GM19395 (cell line): ENCODE results near the gene RNF217.
"Not testable (repeated sequence)": the region's sequence is repeated elsewhere in the genome, so short reads cannot be mapped to it uniquely, and the experiment has no call there.

Experiments
- ATAC-seq: cut with Tn5 transposase; IDR thresholded peaks from one replicate; pipeline ENCODE4 v1.9.1; 2021; ENCODE audit warnings: mild to moderate bottlenecking, moderate library complexity; ENCODE audit not compliant: unreplicated experiment

RNF217 gene

DNA sequence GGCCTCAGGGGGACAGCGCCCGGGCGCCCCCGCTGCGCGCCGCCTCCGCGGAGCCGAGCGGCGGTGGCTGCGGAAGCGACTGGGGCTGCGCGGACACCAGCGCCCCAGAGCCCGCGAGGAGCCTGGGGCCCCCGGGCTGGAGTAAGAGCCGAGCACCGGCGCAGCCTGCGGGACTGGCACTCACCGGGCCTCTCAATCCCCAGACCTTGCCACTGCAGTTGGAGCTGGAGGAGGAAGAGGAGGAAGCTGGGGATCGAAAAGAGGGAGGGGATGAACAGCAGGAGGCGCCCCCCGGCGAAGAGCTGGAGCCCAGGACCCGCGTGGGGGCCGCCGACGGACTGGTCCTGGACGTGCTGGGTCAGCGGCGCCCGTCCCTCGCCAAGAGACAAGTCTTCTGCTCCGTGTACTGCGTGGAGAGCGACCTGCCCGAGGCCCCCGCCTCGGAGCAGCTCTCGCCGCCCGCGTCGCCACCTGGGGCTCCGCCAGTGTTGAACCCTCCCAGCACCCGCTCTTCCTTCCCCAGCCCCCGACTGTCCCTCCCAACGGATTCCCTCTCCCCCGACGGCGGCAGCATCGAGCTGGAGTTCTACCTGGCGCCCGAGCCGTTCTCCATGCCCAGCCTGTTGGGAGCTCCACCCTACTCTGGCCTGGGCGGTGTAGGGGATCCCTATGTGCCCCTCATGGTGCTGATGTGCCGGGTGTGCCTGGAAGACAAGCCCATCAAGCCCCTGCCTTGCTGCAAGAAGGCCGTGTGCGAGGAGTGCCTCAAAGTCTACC, 590 bp downstream of the RNF217 start:
- ATAC-seq = peak; percentile 40

DNA sequence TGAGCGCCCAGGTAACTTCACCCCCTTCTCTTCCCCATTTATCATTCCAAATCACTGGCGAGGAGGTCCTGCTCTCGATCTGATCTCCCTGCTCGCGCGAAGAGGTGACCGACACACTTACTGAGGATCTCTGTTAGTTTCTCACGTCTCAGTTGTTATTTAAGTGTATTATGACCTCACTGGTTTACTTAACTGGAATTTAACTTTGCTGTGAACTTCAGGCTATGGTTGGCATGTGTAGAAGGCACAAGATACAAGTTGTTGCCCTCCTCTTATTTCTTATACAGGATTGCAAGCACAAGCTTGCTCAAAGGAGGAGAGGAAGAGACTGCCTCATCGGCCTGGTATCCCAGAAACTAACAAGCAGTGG, 1.2 kb downstream of the RNF217 start:
- no peak for ATAC-seq

DNA sequence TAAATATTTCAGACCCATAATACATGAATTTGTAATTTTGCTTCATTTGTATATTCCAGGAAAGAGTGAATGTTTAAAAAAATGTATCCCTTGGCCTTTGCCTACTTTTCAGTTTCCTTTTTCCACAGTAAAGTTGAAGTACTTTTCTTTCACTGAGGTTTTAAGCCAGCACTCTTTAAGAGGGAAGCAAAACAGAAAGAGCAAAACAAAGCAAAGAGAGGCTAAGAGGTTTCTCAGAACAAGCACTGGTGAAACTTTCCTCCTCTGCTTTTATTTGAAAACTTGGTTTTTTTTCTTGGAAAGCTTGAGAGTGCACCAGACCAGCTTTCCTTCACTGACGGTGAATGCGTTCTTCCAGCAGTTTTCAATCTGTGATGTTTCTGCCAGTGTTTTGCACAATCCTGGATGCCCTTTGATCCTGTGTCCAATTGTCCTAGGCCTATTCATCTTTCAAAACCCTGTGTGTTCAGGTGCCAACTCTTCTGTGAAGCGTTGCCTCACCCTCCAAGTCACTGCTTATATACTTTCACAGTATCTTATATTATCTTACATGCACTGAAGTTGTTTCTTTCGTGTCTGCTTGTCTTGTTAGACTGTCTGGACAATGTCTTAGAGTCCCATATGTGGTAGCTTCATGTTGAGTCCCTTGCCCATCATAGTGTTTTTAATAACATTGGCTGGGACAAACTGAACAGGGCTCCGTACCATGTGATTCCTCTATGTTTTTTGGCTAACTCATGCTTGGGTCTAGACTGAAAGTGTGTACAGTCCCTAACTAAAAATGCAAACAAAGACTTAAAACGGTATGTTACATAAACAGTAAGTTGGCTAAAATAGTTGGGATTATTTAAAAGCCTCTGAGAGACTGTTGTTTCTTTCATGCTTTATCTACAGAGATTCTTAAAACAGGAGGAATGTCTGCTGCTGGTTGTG, 1.9 kb downstream of the RNF217 start:
- ATAC-seq = no peak

DNA sequence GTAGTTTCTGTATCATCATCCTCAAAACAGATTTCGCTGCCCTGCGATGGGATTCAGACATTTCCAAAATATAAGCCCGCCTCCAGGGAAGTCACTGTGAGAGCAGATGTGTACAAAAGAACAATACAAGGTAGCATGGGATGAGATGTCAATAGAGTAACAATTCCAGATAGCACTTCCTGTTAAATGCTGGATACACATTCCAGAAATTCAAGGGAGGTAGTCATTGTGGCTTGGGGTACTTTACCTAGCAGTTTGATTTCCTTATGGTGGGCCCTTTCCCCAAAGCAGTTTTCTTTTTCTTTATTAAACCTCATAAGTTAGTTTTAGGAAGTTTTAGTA, 2.5 kb downstream of the RNF217 start:
- no peak for ATAC-seq

DNA sequence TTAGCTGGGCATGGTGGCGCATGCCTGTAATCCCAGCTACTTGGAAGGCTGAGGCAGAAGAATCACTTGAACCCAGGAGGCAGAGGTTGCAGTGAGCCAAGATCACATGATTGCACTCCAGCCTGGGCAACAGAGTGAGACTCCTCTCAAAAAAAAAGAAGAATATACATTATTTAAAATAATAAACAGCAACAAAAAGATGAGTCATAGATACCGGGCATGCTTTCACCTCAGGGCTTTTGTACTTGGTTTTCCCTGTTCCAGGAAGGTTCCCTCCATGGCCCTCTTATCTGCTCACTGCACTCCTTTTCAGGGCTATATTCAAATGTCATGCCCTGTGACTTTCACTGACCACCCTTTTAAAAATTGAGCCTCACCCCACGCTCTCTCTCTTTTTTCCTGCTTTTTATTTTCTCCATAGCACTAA, 3.2 kb downstream of the RNF217 start:
- ATAC-seq = not testable (repeated sequence)

DNA sequence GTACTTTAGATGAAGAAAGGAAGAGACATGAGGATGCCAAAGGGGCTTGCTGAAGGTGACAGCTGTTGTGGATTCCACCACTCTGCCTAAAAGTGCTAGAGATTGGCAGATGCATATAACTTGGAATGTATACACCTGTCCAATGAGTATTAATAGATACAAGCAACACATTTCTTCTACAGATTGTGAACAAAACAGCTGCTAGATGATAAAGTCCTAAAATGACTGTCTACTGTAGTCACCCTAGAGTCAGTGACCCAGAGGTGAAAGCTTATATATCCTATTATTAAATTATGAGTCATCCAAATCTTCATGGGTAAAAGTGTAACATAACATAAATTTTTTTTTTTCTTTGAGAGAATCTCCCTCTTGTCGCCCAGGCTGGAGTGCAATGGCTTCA, 5.2 kb downstream of the RNF217 start:
- no peak for ATAC-seq

DNA sequence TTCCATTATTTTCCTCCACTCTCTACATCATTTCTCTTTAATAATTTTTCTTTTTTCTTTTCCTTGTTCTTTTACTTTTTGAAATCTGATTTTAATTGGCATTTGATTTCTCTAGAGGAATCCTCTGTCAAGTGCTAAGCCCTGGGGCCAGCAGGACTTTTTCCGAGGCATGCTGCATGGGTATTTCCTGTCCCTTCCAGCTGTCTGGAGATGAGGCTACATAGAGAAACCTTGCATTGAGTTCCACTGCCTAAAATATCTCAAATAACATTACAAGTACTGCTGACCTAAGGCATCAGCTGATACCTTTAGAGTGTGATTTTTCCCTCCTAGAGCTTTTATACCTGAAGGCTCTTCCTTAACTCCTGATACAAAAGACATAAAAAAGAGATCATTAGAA, 6.2 kb downstream of the RNF217 start:
- no peak for ATAC-seq

DNA sequence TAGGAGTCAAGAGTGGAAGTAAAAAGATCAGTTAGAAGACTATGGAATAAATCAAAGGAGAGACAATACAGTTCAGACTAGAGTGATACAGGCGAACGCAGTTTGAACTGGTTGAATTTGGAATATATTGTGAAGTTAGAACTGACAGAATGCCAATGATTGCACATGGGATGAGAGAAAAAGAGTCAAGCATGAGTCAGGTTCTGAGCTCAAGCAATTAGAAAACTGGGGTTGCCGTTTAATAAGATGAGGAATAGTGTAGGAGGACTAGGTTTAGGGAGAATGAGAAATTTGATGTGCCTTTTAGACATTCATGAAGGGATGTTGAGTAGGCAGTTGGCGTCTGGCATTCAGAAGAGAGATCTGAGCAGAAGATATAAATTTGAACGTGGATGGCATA, 8.0 kb downstream of the RNF217 start:
- ATAC-seq = no peak

DNA sequence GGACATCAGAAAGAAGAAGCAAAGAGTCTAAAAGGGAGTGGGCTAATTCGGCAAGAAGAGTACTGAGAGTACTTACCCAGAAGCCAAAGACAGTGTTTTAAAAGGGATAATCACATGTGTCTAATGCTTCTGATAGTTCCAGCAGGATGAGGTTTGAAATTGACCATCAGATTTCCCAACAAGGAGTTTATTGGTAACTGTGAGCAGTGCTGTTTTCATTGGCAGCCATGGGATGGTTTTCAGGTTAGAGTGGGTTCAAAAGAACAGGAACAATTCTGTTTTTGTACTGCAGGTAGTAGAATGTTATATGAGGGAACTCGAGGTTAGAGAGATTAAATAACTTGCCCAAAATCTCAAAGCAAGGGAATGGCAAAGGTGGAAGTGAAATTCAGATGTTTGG, 8.5 kb downstream of the RNF217 start:
- ATAC-seq = no peak

DNA sequence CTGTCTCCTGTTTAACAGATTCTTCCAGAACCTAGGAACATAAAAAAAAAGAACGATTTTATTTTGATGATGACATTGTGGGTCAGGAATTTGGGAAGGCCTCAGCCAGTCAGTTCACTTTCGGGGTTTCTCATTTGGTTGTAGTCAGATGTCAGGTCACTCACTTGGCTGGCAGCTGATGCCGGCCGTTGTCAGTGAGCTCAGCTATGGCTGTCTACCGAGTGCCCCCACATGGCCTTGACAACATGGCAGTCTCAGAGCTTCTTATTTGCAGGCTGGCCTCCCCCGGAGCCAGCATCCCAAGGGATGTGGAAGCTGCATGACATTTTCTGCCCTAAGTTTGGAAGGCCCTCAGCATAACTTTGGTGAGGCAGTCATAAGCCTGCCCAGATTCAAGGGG, 11.5 kb downstream of the RNF217 start:
- ATAC-seq = no peak

DNA sequence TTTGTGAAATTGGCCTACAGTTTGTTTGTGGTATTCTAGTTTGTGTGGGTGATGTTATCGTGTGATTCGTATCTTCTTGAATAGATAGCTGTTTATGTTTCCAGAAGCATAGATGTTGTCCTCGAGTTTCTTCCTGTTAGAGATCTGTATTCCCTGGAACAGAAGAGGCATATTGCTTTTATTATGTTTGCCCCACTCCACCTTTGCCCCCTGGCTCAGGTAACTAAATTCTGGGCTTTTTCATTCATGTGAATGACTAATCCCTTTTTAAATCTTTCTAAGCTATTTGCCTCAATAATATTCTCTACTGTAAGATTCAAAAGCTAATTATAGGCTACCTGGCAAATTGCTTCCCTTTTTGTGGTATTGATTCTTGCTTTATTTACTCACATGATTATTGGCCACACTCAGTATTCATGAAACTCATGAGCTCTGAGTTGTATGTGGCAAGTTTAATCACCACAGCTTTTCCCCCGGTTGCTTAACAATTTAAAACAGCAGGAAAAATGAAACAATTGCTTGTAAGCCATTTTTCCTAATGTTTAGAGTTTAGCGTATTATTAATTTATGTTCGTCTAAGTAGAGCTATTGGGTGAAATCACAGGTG, 12.6 kb downstream of the RNF217 start:
- ATAC-seq = no peak

DNA sequence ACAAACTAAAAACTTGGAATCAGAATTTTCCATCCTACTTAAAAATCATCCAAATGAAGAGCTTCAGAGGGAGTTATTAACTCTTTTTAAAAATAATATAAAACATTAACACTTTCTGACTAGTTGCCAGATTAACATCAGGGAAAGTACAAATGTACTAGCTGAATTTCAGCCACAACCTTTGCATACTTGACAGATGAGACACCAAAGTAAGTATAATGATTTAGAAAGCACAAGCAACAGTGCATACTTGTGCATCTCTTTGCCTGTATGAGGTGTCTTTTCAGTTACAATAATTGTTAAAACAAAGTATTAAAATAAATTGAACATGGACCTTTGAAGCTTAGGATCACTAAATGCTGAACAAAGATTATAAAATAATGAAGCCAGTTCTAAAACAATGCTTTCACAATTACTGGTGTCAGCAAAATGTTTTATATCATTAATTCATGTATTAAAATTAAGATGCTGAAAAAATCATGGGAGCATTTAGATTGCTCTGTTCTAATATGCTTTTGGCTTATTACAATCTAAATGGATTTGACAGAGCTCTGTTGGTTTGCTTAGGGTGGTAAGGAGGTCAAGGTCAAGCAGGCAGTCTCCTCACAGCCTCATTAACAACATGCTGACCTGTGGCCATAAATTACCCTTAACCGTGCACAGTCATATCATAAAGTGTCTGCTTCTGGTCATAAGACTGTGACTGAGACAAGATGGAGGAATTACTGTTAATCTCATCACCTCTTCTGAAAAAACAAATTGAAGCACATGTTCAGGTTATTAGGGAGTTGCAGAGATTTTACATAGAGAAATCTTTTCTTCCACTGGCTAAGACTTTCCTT, 15.1 kb downstream of the RNF217 start:
- no peak for ATAC-seq

DNA sequence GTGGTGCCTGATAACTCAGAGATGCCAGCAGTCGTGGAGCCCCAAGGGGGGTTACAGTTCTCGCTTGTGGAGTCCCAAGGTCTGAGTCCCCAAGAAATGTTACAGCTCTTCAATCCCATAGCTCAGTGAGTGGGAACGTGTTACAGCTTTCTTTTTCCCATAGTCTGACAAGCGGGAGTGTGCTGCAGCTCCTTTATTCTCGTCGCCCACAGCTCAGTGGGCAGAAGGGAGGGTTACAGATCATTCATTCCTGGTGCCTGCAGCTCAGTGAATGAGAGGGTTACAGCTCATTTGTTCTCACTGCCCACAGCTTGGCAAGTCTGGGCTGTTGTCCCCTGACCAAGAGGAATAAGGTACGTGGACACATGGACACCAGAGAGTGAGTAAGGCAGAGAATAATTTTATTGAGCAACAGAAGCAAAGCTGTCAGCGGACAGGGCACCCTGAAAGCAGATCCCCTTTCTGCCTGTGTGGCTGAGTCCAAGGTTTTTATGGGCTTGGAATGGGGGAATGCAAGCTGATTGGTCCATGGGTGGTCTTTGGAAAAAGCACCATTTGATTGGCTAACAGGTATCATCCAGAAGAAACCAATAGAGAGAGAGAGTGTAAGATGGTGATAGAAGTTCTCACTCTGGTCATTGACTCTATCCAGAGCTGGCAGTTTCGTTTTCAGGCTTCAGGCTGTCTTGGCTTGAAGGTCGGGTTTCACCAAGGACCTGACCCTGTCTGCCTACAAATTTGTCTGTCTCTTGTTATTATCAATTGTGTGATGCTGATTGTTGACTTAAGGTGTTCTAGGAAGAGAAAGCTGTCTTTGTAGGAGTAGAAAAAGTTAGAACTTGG, 16.4 kb downstream of the RNF217 start:
- no peak for ATAC-seq

DNA sequence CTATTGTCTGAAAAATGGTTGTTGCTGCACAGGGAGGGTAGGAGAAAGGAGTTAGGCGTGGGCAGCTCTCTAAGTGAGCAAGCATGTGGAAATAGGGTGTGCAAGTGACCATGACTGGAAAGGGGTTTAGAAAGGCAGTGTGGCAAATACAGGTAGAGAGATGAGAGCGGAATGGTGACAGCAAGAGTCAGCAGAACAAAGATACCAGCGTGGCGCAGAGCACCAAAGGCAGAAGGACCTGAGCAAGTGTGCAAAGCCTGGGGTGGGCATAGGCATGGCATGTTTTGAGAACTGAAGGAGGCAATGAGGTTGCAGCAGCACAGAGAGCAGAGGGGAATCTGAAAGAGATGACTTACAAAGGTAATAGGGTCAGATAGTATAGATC, 17.0 kb downstream of the RNF217 start:
- no peak for ATAC-seq

DNA sequence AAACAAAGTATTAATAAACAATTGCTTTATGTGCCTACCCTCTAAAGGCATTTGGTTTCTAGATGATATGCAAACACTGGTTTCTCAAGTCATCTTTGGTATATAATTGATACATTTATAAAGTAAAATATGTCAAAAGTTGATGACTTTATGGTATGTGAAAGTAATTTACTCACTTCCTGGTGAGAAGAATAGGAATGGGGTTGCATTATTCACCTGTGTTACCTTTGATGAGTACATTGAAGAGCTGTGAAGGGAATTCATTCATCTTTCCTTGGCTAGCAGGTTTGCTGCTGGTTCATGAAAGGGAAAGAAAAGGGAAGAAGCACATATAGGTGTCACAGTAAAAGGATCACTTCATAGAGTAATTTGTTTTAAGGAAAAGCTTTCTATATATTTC, 20.4 kb downstream of the RNF217 start:
- no peak for ATAC-seq

DNA sequence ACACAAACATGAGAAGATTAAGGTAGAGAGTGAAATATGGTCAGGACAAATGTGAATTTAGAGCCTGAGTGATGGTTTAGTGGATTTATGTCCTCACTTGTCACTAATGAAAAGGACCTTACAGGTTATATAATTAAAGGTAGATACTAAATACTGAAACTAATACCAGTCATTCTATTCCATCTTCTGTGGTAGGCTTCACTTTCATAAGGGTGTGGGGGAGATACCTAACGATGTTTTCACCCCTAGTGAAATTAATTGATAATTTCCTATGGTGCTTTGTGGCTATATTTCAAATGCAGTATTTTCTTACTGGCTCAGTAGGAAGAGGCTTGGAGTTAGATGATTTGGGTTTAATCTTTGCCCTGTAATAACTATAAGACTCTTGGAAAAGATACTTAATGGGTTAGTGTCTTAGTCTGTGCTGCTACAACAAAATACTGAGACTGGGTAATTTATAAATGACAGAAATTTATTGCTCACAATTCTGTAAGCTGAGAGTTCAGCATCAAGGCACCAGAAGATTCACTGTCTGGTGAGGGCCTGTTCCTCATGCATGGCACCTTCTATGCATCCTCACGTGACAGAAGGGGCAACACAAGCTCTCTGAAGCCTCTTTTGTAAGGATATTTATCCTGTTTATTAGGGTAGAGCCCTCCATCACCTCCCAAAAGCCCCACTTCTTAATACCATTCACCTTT, 21.3 kb downstream of the RNF217 start:
- ATAC-seq = peak; percentile 81

DNA sequence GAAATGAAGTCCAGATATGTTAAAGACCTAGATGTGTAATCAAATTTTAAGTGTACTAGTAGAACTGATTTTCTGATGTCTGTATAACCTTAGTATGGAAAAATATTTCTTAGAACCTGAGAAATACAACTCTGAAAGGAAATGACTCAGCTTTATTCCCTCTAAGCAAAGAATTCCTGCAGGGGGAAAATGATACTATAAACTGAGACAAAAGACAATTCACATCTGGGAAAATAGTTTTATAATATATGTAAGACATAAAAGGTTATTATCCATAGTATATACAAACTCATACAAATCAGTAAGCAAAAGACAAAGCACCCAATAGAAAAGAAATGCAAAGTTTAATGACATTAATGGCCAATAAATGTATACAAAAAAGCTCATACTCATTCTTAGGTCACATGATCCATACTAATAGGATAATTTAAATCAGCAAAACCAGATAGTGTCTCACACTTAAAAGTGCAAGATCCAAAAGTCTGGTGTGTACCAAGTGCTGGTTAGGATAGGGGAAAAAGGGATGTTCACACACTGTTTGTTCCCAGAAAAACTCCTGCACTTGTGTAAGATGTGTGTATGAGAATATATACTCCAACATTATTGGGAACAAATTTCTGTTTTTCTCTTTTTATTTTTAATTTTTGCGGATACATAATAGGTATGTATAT, 22.6 kb downstream of the RNF217 start:
- ATAC-seq = no peak

DNA sequence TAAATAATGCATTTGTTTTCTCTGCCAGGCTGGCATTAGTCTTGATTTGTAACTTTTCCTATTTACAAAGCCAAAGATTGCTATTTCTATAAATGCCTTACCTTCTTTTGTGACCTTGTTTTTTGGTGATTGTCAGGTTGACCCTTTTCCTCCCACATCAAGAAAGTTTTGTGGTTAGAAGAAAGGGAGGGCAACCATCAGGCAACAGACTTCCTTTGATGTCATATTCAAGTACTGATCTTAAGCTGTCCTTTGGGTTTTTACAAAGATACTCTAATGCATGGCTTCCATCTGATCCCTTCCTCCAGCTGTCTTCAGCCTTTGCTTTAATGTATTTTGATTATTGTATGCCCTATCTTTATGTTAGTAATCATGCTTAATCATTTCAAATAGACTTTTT, 23.9 kb downstream of the RNF217 start:
- ATAC-seq = no peak

DNA sequence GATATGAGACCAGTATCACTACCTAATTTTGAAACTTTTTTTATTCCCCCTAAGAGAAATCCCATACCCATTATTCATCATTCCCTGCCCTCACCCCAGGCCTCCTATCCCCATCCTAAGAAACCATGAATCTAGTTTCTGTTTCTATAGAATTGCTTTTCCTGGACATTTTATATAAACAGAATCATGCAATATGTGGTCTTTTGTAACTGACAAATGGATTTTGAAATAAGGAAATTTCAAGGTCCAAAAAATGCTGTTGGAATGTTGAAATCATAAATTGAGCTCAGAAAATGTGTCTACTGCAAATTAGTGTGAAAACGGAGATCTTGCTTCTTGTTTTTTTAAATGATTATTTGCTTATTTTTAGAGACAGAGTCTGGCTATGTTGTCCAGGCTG, 25.1 kb downstream of the RNF217 start:
- no peak for ATAC-seq
